Caco-2 (cell line): ENCODE data around the gene SF3B2. TPM values are rescaled to one million over a fixed set of nuclear protein-coding genes. Genes with fewer than 3 reads are reported as not detected.
A peak's percentile ranks its signal among the peaks of the same experiment; 100 is the strongest.
"Not testable (repeated sequence)": the region's sequence is repeated elsewhere in the genome, so short reads cannot be mapped to it uniquely, and the experiment has no call there.

ENCODE experiments used
- BruUV-seq: library from RNA; stranded (reverse); fragments of 400-500 nt; replicated peaks from 2 replicates; lab custom pipeline; 2021; lab: Mats Ljungman, UMichigan
- CTCF ChIA-PET: fragments of 300-600 bp; sonication (Branson Sonifier 250); formaldehyde crosslinking; loops from one replicate; lab custom pipeline; 2022; ENCODE audit warnings: antibody characterized with exemption; lab: Charles Lee
- POLR2A ChIA-PET: fragments of 300-600 bp; sonication (Branson Sonifier 250); formaldehyde crosslinking; loops from one replicate; lab custom pipeline; 2022; ENCODE audit warnings: antibody characterized with exemption; lab: Charles Lee
- DNase-seq, 2 experiments: peaks; one replicate each; pipeline versions ENCODE4 v3.0.0 to v3.0.0-alpha.2; 2020 to 2022
- H3K27me3 ChIP-seq: replicated peaks from 2 replicates; pipeline ENCODE4 v1.6.0; 2011; ENCODE audit warnings: low read length; ENCODE audit not compliant: control insufficient read depth, insufficient read depth
- H3K36me3 ChIP-seq: 2 replicates; pipeline ENCODE4 v1.5.1; 2011; ENCODE audit warnings: low read length; ENCODE audit not compliant: control insufficient read depth, insufficient read depth
- H3K4me1 ChIP-seq: fragments of 250-450 bp; sonication (Bioruptor Pico); 2 replicates; pipeline ENCODE4 v1.5.1; 2020; ENCODE audit warnings: mild to moderate bottlenecking
- H3K4me3 ChIP-seq: 2 replicates; pipeline ENCODE4 v1.5.1; 2011; ENCODE audit warnings: low read depth, mild to moderate bottlenecking, control low read depth, low read length
- H3K9me3 ChIP-seq: fragments of 250-450 bp; sonication (Bioruptor Pico); 2 replicates; pipeline ENCODE4 v1.5.1; 2020; ENCODE audit warnings: mild to moderate bottlenecking, moderate library complexity
- H3K27ac Mint-ChIP-seq: one replicate; pipeline ENCODE4 v1.8.0; 2022; ENCODE audit warnings: mixed read lengths; ENCODE audit not compliant: unreplicated experiment
- H3K27me3 Mint-ChIP-seq: one replicate; pipeline ENCODE4 v1.8.0; 2022; ENCODE audit warnings: mixed read lengths; ENCODE audit not compliant: insufficient read depth, unreplicated experiment
- H3K36me3 Mint-ChIP-seq: one replicate; pipeline ENCODE4 v1.8.0; 2022; ENCODE audit warnings: mild to moderate bottlenecking, mixed read lengths; ENCODE audit not compliant: insufficient read depth, unreplicated experiment
- H3K4me1 Mint-ChIP-seq: one replicate; pipeline ENCODE4 v1.8.0; 2022; ENCODE audit warnings: low read depth, mixed read lengths; ENCODE audit not compliant: unreplicated experiment
- H3K4me3 Mint-ChIP-seq: one replicate; pipeline ENCODE4 v1.8.0; 2022; ENCODE audit warnings: mild to moderate bottlenecking, moderate library complexity, mixed read lengths; ENCODE audit not compliant: unreplicated experiment
- H3K9me3 Mint-ChIP-seq: one replicate; pipeline ENCODE4 v1.8.0; 2022; ENCODE audit warnings: mixed read lengths; ENCODE audit not compliant: unreplicated experiment
- CTCF ChIP-seq, 2 experiments: fragments of 200-600 bp in 1 of 2; IDR thresholded peaks; 1 replicate in 1 of 2; 2 replicates in 1 of 2; pipeline versions ENCODE4 v1.5.1 to v1.8.0; 2011 to 2022; ENCODE audit warnings: antibody characterized with exemption in 1 of 2, control low read depth in 1 of 2, inconsistent platforms in 1 of 2, low read depth in 1 of 2, low read length in 1 of 2, mild to moderate bottlenecking in 1 of 2, moderate library complexity in 1 of 2; ENCODE audit not compliant: insufficient read depth in 1 of 2, severe bottlenecking in 1 of 2, unreplicated experiment in 1 of 2
- intact Hi-C: fragments of 100-400 bp; cut with micrococcal nuclease; formaldehyde crosslinking; loops from one replicate; pipeline ENCODE4 v1.10.0; 2022; ENCODE audit not compliant: unreplicated experiment
- total RNA-seq: library from RNA; stranded (reverse); gene quantifications from 2 replicates; pipeline ENCODE4 v1.2.3, GENCODE V29; 2022

The SF3B2 gene
- total RNA-seq, 1 experiment from 2014 or later, result 224 TPM

- no peak overlapping the region for H3K27ac Mint-ChIP-seq
- POLR2A ChIA-PET, result interaction anchor here (0.9 kb wide), 1 partner anchor 43 kb away, joined by 4 read pairs; the partner anchor contains the start of gene SF3B2
- TF ChIP-seq CTCF (IDR thresholded peaks at IDR 0.05; ENCODE audit: insufficient read depth in 1 of 2, low read depth in 1 of 2, low read length in 1 of 2, severe bottlenecking in 1 of 2, unreplicated experiment in 1 of 2), result no peak
- intact Hi-C loops, result no loop called here
- CTCF ChIA-PET, result interaction anchor here (1.0 kb wide), 1 partner anchor 60 kb away, joined by 3 read pairs; no protein-coding TSS in a partner anchor
- Histone ChIP-seq H3K27me3 (no peaks in the 10 kb centered on the region), H3K9me3 (no peaks in the 10 kb centered on the region), H3K4me1 (peaks cover 19% of the 10 kb centered on the region), H3K4me3 (no peak overlapping the region), H3K36me3 (no peaks in the 10 kb centered on the region)
- H3K4me1 Mint-ChIP-seq, result peaks cover 7% of the 10 kb centered on the region
- H3K27me3 Mint-ChIP-seq, result no peaks in the 10 kb centered on the region
- DNase-seq, result no peak
- H3K4me3 Mint-ChIP-seq, result no peak overlapping the region
- no TSS peak for BruUV-seq
- H3K36me3 Mint-ChIP-seq, result peaks cover 33% of the 10 kb centered on the region
- H3K9me3 Mint-ChIP-seq, result no peaks in the 10 kb centered on the region
Measured at GRCh38 chr11:66008468-66009101, 43.6 kb upstream of the SF3B2 start.

- peaks cover 20% of the 10 kb centered on the region for H3K36me3 Mint-ChIP-seq
- H3K27me3 Mint-ChIP-seq, H3K4me3 ChIP-seq, DNase-seq, BruUV-seq, H3K4me3 Mint-ChIP-seq, H3K9me3 ChIP-seq, POLR2A ChIA-PET, H3K4me1 Mint-ChIP-seq, intact Hi-C loops, H3K36me3 ChIP-seq, H3K9me3 Mint-ChIP-seq, H3K27me3 ChIP-seq: not testable (repeated sequence)
- H3K4me1 ChIP-seq, result peaks cover 21% of the 10 kb centered on the region
- peak overlapping the region; percentile 76 for H3K27ac Mint-ChIP-seq
- CTCF ChIA-PET, result interaction anchor here (0.6 to 0.8 kb wide), 2 partner anchors 12 to 89 kb away, joined by 3 to 4 read pairs; no protein-coding TSS in a partner anchor
Measured at GRCh38 chr11:66010036-66010435, 42.1 kb upstream of the SF3B2 start.

GRCh38 chr11:66011239-66011784 lies 40.9 kb upstream of the SF3B2 start:
- H3K27me3 Mint-ChIP-seq, result no peaks in the 10 kb centered on the region
- H3K9me3 Mint-ChIP-seq, result no peaks in the 10 kb centered on the region
- intact Hi-C loops, result no loop called here
- Histone ChIP-seq H3K4me3 (no peak overlapping the region), H3K27me3 (no peaks in the 10 kb centered on the region), H3K9me3 (no peaks in the 10 kb centered on the region), H3K36me3 (no peaks in the 10 kb centered on the region), H3K4me1 (peaks cover 21% of the 10 kb centered on the region)
- no peak for TF ChIP-seq CTCF (IDR thresholded peaks at IDR 0.05; ENCODE audit: insufficient read depth in 1 of 2, low read depth in 1 of 2, low read length in 1 of 2, severe bottlenecking in 1 of 2, unreplicated experiment in 1 of 2)
- CTCF ChIA-PET, result interaction anchor here (0.6 kb wide), 3 partner anchors 8 to 123 kb away, joined by 5 to 8 read pairs (median 6); partner anchors contain the start of gene FIBP
- no TSS peak for BruUV-seq
- H3K36me3 Mint-ChIP-seq, result peaks cover 9% of the 10 kb centered on the region
- peak; percentile 64 to 85 for DNase-seq
- peaks cover 7% of the 10 kb centered on the region for H3K4me1 Mint-ChIP-seq
- POLR2A ChIA-PET, result interaction anchor here (2.0 kb wide), 1 partner anchor 9 kb away, joined by 8 read pairs; the partner anchor contains the start of genes BANF1 and EIF1AD
- H3K27ac Mint-ChIP-seq, result no peak overlapping the region
- H3K4me3 Mint-ChIP-seq, result no peak overlapping the region
